Effector memory CD8-positive, alpha-beta T cell (primary cell): ENCODE measurements around the gene ARID4B.
"Not testable (repeated sequence)": the region's sequence is repeated elsewhere in the genome, so short reads cannot be mapped to it uniquely, and the experiment has no call there.

Experiments used
- ATAC-seq: fragments of 150-1000 bp; cut with Tn5 transposase; replicated peaks from 2 replicates; pipeline ENCODE4 v1.10.0; 2021; ENCODE audit warnings: mild to moderate bottlenecking, moderate library complexity
- DNase-seq, 3 experiments: peaks; one replicate each; pipeline ENCODE4 v3.0.0; 2021
- H3K27ac Mint-ChIP-seq, 2 donors: one replicate each; pipeline ENCODE4 v1.8.0; 2022; ENCODE audit warnings: mild to moderate bottlenecking in 2 of 2, mixed read lengths in 2 of 2, moderate library complexity in 2 of 2
- H3K27me3 Mint-ChIP-seq, 2 donors: one replicate each; pipeline ENCODE4 v1.8.0; 2022; ENCODE audit warnings: mixed read lengths in 2 of 2
- H3K36me3 Mint-ChIP-seq: one replicate; pipeline ENCODE4 v1.8.0; 2022; ENCODE audit warnings: mild to moderate bottlenecking, moderate library complexity, mixed read lengths; ENCODE audit not compliant: insufficient read depth
- H3K4me1 Mint-ChIP-seq, 2 donors: one replicate each; pipeline ENCODE4 v1.8.0; 2022; ENCODE audit warnings: low read depth in 2 of 2, mixed read lengths in 2 of 2
- H3K4me3 Mint-ChIP-seq, 2 donors: one replicate each; pipeline ENCODE4 v1.8.0; 2022; ENCODE audit warnings: mild to moderate bottlenecking in 2 of 2, mixed read lengths in 2 of 2, moderate library complexity in 2 of 2
- H3K9me3 Mint-ChIP-seq, 2 donors: one replicate each; pipeline ENCODE4 v1.8.0; 2022; ENCODE audit warnings: mixed read lengths in 2 of 2

ARID4B gene

DNA sequence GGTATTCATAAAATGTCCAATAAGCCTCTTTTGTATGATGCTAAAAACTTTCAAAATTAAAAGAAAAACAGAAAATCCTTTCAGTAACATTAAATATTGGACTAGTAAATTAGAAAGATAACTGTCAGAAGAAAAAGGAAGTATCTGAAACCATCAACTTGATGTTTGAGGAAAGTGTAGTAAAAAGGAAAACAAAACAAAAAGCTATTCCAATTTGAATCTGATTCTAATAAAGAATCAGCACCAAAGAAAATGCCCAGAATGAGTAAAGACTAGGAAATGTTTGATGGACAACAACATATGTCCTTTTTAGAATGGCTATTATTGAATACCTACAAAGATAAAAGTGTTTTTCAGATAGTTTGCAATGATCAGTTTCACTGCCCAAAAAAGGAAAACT lies 87.0 kb downstream of the ARID4B start:
- Mint-ChIP-seq H3K27me3 (no peaks in the 10 kb centered on the region), H3K27ac (peak overlapping the region in 1 of 2 donors; percentile 57), H3K4me3 (no peak overlapping the region), H3K36me3 (peaks cover 62% of the 10 kb centered on the region), H3K4me1 (peaks cover 15 to 34% of the 10 kb centered on the region in 2 donors), H3K9me3 (no peaks in the 10 kb centered on the region)
- ATAC-seq (no peak), DNase-seq (no peak)

DNA sequence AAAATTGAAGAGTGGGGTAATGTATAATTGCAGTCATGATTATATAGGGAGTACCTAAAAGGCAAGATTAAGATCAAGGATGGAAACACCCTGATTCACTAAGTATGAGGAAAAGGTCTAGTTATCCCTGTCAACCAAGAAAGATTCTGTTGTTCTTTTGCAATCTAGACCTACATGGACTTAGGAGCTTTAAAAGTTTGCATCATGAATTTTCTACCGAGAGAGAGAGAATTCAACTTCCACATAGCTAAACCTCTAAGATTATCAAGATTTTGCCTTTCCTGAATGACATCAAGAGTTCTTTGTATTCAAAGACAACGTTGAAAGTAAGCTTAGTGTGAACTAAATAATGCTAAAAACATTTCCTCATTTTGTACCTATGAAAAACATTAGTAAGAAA lies 88.1 kb downstream of the ARID4B start:
- ATAC-seq (no peak), DNase-seq (no peak)
- H3K4me3 Mint-ChIP-seq, result no peak overlapping the region
- H3K4me1 Mint-ChIP-seq, result peaks cover 8 to 29% of the 10 kb centered on the region in 2 donors
- H3K27me3 Mint-ChIP-seq, result no peaks in the 10 kb centered on the region
- H3K9me3 Mint-ChIP-seq, result no peaks in the 10 kb centered on the region
- peak overlapping the region in 1 of 2 donors; percentile 42 for H3K27ac Mint-ChIP-seq
- peaks cover 65% of the 10 kb centered on the region for H3K36me3 Mint-ChIP-seq

DNA sequence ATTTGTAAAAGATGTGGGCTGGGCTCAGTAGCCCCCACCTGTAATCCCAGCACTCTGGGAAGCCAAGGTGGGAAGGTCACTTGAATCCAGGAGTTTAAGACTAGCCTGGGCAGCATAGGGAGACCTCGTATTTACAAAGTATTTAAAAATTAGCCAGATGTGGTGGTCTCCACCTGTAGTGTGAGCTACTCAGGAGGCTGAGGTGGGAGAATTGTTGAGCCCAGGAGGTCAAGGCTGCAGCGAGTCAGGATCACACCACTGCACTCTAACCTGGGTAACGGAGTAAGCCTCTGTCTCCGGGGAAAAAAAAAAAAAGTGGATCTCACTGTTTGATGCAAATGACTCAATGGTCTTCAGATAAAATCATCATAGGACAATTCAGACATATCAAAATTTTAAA lies 89.4 kb downstream of the ARID4B start:
- H3K9me3 Mint-ChIP-seq, result no peaks in the 10 kb centered on the region
- peak overlapping the region; percentile 47 to 78 for H3K27ac Mint-ChIP-seq
- no peaks in the 10 kb centered on the region for H3K27me3 Mint-ChIP-seq
- peaks cover 60% of the 10 kb centered on the region for H3K36me3 Mint-ChIP-seq
- no peak for ATAC-seq
- DNase-seq, result no peak
- peaks cover 3 to 21% of the 10 kb centered on the region in 2 donors for H3K4me1 Mint-ChIP-seq
- no peak overlapping the region for H3K4me3 Mint-ChIP-seq

DNA sequence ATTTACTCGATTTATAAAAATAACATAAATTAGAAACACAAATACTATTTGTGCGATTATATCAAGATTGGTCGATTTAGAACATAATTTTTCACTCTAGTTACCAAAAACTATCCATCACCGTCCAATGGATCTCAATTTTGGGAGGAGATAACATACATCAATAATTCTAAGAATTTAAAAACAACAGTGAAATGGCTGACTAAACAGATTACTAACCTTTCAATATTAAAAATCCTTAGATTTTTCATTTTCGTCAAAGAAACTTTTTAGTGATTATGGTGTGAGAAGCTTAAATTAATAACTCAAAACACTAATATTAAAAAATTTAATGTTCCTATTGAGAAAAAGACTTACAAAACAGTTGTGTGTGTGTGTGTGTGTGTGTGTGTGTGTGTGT lies 91.9 kb downstream of the ARID4B start:
- Mint-ChIP-seq H3K27ac (no peak overlapping the region), H3K36me3 (peaks cover 71% of the 10 kb centered on the region), H3K9me3 (no peaks in the 10 kb centered on the region), H3K4me3 (no peak overlapping the region), H3K4me1 (peaks cover 3 to 17% of the 10 kb centered on the region in 2 donors), H3K27me3 (no peaks in the 10 kb centered on the region)
- DNase-seq (no peak), ATAC-seq (no peak)

GRCh38 chr1:235229868-235230267 lies 98.1 kb downstream of the ARID4B start:
- no peak for ATAC-seq
- no peak for DNase-seq
- H3K36me3 Mint-ChIP-seq, result peaks cover 71% of the 10 kb centered on the region
- no peaks in the 10 kb centered on the region for H3K9me3 Mint-ChIP-seq
- peaks cover 0 to 11% of the 10 kb centered on the region in 2 donors for H3K4me1 Mint-ChIP-seq
- peak overlapping the region in 1 of 2 donors; percentile 71 for H3K27ac Mint-ChIP-seq
- no peak overlapping the region for H3K4me3 Mint-ChIP-seq
- no peaks in the 10 kb centered on the region for H3K27me3 Mint-ChIP-seq

DNA sequence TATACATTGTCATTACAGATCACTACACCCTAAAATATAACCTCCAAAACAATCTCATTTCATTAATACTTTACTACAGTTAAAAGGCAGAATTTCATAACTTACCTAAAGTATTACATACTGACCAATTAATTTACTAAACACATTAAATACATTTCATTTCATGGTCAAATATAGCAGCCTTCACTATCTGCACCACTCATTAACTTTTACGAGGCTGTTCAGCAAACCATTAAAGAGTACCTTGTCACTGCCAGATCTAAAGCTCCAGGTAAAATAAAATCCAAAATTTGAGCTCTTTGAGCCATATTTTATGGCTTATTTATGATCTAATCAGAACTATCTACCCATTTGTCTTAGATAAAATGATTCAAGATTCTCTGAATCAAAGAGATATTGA lies 100.6 kb downstream of the ARID4B start:
- no peak overlapping the region for H3K4me3 Mint-ChIP-seq
- no peaks in the 10 kb centered on the region for H3K9me3 Mint-ChIP-seq
- DNase-seq (no peak), ATAC-seq (no peak)
- peaks cover 89% of the 10 kb centered on the region for H3K36me3 Mint-ChIP-seq
- H3K27ac Mint-ChIP-seq, result peak overlapping the region in 1 of 2 donors; percentile 31
- peaks cover 2 to 9% of the 10 kb centered on the region in 2 donors for H3K4me1 Mint-ChIP-seq
- H3K27me3 Mint-ChIP-seq, result no peaks in the 10 kb centered on the region

GRCh38 chr1:235226933-235227332 lies 101.0 kb downstream of the ARID4B start:
- H3K9me3 Mint-ChIP-seq, result no peaks in the 10 kb centered on the region
- H3K36me3 Mint-ChIP-seq, result peaks cover 91% of the 10 kb centered on the region
- peaks cover 2 to 9% of the 10 kb centered on the region in 2 donors for H3K4me1 Mint-ChIP-seq
- DNase-seq (no peak), ATAC-seq (no peak)
- H3K27me3 Mint-ChIP-seq, result no peaks in the 10 kb centered on the region
- H3K4me3 Mint-ChIP-seq, result no peak overlapping the region
- H3K27ac Mint-ChIP-seq, result peak overlapping the region in 1 of 2 donors; percentile 31

DNA sequence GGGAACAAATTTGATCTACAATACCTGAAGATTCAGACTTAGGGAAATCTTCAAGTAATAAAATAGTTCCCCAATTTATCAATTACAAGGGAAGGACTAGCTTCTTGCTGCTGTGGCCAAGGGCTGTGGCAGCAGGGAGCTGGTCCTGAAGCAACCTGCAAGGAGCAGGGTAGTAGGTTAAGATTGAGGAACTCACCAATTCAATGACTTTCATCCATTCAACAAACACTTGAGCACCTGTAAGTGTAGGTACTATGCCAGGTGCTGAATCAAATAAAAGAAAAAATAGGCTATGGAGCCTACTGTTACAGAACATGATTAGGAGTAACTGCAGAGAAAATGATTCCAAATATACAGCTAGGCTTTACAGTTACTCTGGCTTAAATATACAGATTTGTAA lies 102.7 kb downstream of the ARID4B start:
- DNase-seq (no peak), ATAC-seq (no peak)
- peaks cover 2 to 9% of the 10 kb centered on the region in 2 donors for H3K4me1 Mint-ChIP-seq
- H3K27me3 Mint-ChIP-seq, result no peaks in the 10 kb centered on the region
- no peak overlapping the region for H3K4me3 Mint-ChIP-seq
- H3K36me3 Mint-ChIP-seq, result peaks cover 90% of the 10 kb centered on the region
- no peak overlapping the region for H3K27ac Mint-ChIP-seq
- H3K9me3 Mint-ChIP-seq, result no peaks in the 10 kb centered on the region

GRCh38 chr1:235221653-235222375 lies 106.2 kb downstream of the ARID4B start:
- Mint-ChIP-seq H3K27ac (no peak overlapping the region), H3K4me1 (peaks cover 2 to 4% of the 10 kb centered on the region in 2 donors), H3K9me3 (no peaks in the 10 kb centered on the region), H3K27me3 (no peaks in the 10 kb centered on the region), H3K4me3 (no peak overlapping the region), H3K36me3 (peaks cover 72% of the 10 kb centered on the region)
- ATAC-seq, result no peak
- no peak for DNase-seq

- Mint-ChIP-seq H3K36me3 (peaks cover 52% of the 10 kb centered on the region), H3K27me3 (no peaks in the 10 kb centered on the region), H3K27ac (no peak overlapping the region)
These were observed 112.5 kb downstream of the ARID4B start for GRCh38 chr1:235215453-235215852.

GRCh38 chr1:235214962-235215361 lies 113.0 kb downstream of the ARID4B start:
- not testable (repeated sequence) for H3K27ac Mint-ChIP-seq, H3K4me3 Mint-ChIP-seq, DNase-seq, ATAC-seq, H3K9me3 Mint-ChIP-seq, H3K4me1 Mint-ChIP-seq, H3K27me3 Mint-ChIP-seq
- peaks cover 53% of the 10 kb centered on the region for H3K36me3 Mint-ChIP-seq

More at GRCh38 chr1:235215453-235215852, 112.5 kb downstream of the ARID4B start:
- peaks cover 4 to 8% of the 10 kb centered on the region in 2 donors for H3K4me1 Mint-ChIP-seq
- H3K4me3 Mint-ChIP-seq, result no peak overlapping the region
- H3K9me3 Mint-ChIP-seq, result no peaks in the 10 kb centered on the region
- ATAC-seq (no peak), DNase-seq (no peak)

DNA sequence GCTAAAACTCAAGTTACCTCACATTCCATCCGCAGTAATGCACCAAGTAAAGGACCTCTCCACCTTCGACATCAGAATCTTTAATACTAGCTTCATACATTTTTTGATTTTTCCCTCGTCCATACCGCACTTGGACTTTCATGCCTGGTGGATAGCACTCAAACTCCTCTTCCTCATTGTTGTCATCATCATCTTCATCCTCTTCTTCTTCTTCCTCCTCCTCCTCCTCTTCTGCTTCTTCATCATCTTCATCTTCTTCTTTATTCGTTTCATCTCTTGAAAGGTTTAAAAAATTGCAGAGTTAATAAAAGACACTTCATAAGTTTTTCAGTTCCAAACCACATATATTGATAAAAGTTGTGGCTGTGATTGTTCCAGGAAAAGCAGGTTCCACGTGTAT lies 114.2 kb downstream of the ARID4B start:
- H3K9me3 Mint-ChIP-seq, result no peaks in the 10 kb centered on the region
- peaks cover 54% of the 10 kb centered on the region for H3K36me3 Mint-ChIP-seq
- peak overlapping the region in 1 of 2 donors; percentile 73 for H3K27ac Mint-ChIP-seq
- peaks cover 4 to 8% of the 10 kb centered on the region in 2 donors for H3K4me1 Mint-ChIP-seq
- DNase-seq (no peak), ATAC-seq (no peak)
- H3K4me3 Mint-ChIP-seq, result no peak overlapping the region
- H3K27me3 Mint-ChIP-seq, result no peaks in the 10 kb centered on the region

DNA sequence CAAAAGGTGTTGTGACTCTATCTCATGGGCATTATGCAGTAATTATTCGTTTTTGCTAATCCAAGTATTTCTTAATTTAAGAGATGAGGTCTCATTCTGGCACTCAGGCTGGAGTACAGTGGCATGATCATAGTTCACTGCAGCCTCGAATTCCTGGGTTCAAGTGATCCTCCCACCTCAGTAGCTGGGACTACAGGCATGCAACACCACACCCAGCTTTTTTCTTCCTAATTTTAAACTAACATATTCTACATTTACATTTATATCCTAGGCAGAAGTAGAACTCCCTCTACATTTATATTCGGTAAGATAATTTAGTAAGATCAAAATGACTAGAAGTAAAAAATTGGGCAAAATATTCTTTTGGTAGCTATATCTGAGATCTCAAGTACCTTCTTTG lies 116.5 kb downstream of the ARID4B start:
- ATAC-seq (no peak), DNase-seq (no peak)
- Mint-ChIP-seq H3K36me3 (peaks cover 54% of the 10 kb centered on the region), H3K4me1 (peaks cover 10 to 17% of the 10 kb centered on the region in 2 donors), H3K9me3 (no peaks in the 10 kb centered on the region), H3K4me3 (no peak overlapping the region), H3K27ac (peak overlapping the region; percentile 60 to 68), H3K27me3 (no peaks in the 10 kb centered on the region)

DNA sequence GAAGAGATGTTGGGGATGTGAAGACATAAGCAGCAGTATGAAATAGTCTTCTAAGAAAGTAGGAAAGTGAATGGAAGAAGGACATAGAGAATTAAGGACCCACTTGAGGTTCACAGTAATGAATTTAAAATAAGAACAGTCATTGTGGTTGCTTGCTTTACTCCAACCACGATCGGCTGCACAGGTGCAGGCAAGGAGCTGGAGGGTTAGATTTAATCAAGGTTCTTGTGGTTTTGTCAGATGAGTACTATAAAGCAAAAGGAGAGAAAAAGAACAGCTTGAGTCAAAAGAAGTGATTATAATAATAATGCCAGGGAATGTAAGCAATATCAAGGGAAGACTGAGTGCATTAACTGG lies 120.8 kb downstream of the ARID4B start:
- no peak for DNase-seq
- H3K27me3 Mint-ChIP-seq, result no peaks in the 10 kb centered on the region
- H3K4me3 Mint-ChIP-seq, result no peak overlapping the region
- H3K27ac Mint-ChIP-seq, result peak overlapping the region; percentile 4 to 30
- H3K36me3 Mint-ChIP-seq, result peaks cover 43% of the 10 kb centered on the region
- peaks cover 6 to 31% of the 10 kb centered on the region in 2 donors for H3K4me1 Mint-ChIP-seq
- ATAC-seq, result peak; percentile 89
- no peaks in the 10 kb centered on the region for H3K9me3 Mint-ChIP-seq
